ENCODE measurements around the gene CNTN4. TPM values are rescaled to one million over a fixed set of nuclear protein-coding genes. Genes with fewer than 3 reads are reported as not detected.

CNTN4 gene
- total RNA-seq, 1 donor from 2014 or later: 0.15 TPM

DNA sequence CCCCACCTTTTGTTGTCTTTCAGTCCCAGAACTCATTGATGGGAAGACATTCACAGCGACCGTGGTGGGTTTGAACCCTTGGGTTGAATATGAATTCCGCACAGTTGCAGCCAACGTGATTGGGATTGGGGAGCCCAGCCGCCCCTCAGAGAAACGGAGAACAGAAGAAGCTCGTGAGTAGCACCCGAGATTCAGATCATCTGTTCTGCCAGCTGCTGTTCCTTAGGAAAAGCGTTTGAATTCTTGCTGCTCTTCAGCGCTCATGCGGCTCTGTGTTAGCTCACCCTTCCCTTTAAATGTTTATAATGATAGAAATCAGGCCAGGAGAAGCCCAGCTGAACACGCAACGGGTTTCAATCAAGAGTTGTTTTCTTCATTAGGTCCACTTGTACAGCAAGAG lies 938.5 kb downstream of the CNTN4 start:
- DNase-seq (ENCODE audit: low read depth): no peak

DNA sequence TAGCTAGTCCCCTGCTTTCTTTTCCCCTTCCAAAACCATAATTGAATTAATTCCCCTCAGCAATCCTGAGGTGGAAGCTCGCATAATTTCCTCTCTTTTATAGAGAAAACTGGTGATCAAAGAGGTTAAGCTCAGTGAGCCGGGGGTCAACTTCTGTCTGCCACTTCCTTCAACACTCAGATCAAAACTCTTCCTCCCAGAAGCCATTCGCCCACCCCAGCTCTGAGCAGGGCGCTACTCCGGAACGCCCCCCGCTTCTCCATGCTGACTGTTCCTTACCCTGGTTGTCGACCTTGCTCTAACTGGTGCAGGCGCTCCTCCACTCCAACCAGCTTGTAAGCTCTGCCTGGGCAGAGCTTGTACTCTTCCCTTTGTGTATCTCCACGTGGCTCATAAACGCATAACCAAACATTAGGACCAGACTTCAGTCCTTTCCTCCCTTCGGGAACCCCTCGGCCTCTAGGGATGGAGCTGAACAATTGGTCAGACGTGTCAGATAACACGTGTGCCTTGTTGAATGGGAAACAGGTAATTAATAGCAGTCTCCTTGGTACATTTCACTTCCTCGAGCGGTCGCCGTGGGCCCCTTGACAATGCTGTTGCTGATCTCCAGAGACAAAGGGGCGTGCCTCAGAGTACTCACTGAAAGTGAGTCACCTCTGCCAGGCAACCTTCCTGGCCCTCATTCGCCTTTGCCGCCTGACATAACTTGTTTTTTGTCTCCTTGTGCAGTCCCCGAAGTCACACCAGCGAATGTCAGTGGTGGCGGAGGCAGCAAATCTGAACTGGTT lies 939.7 kb downstream of the CNTN4 start:
- peak; percentile 0 for DNase-seq (ENCODE audit: low read depth)

GRCh38 chr3:3053974-3054373 lies 955.3 kb downstream of the CNTN4 start:
- DNase-seq (ENCODE audit: low read depth): no peak

DNA sequence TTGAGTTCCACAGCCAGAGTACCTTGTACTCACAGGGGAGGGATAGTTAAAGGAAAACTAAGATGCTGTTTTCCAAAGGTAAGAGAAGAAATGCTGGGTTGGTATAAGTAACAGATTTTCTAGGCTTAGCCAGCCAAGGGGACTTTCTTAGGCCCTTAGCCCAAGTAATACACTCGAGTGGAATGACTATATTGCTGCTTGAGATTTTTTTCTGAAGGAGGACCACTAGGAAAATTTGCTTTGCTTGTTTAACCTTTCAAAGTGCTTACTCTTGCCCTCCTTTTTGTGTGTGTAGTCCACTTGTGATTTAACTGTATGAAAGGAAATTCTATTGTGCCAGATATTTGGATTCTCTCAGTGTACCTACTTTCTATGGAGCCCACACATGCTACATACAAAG lies 961.0 kb downstream of the CNTN4 start:
- no peak for DNase-seq (ENCODE audit: low read depth)

DNA sequence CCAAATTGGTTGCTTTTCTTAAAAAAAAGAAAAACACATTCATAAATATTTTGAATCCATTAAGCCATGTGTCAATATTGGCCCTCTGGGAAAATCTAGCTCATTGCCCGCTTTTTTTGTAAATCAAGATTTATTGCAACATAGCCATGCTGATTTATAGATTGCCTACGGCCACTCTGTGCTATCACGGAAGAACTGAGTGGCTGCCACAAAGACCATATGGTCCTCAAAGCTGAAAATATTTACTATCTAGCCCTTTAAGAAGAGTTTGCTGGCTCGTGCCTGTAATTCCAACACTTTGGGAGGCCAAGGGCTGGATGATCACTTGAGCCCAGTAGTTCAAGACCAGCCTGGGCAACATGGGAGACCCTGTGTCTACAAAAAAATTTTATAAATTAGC lies 965.6 kb downstream of the CNTN4 start:
- DNase-seq (ENCODE audit: low read depth): no peak

DNA sequence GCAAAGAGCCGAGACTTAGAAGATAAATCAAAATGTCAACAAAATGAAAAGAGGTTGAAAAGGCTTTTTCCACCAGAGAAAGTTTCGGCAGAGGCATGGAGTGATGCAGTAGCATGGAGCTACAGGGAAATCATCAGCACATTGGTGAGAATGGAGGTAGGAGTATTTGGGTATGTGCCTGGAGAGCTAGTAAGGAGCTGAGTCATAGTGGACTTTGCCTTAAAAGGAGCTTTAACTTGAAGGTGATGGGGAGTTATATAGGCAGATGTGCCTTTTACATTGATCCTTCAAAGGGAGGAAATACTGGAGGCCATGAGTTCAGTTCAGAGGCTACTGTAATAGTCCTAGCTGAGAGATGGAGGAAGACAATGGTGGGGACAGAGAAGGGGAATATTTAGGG lies 967.2 kb downstream of the CNTN4 start:
- DNase-seq (ENCODE audit: low read depth): no peak

- DNase-seq (ENCODE audit: low read depth): no peak
Observed at GRCh38 chr3:3066378-3066777, 967.7 kb downstream of the CNTN4 start.

- no peak for DNase-seq (ENCODE audit: low read depth)
Observed at GRCh38 chr3:3066910-3067309, 968.2 kb downstream of the CNTN4 start.

DNA sequence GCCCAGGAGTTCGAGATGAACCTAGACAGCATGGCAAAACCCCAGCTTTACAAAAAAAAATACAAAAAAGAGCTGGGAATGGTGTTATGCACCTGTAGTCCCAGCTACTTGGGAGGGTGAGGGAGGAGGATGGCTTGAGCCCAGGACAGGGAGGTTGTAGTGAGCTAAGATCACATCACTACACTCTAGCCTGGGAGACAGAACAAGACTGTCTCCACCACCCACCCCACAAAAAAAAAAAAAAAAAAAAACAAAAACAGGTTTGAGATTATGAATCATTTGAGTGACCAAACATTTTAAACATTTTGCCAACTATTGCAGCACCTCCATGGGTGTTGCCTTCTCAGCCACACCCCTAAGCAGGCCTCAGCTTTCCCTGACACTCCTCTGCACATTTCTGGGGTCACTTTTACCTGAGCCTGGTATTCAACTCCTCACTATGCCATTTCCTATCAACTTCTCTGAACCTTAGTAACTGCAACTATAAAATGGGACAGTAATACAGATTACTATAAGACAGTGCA lies 969.8 kb downstream of the CNTN4 start:
- DNase-seq (ENCODE audit: low read depth): no peak

DNA sequence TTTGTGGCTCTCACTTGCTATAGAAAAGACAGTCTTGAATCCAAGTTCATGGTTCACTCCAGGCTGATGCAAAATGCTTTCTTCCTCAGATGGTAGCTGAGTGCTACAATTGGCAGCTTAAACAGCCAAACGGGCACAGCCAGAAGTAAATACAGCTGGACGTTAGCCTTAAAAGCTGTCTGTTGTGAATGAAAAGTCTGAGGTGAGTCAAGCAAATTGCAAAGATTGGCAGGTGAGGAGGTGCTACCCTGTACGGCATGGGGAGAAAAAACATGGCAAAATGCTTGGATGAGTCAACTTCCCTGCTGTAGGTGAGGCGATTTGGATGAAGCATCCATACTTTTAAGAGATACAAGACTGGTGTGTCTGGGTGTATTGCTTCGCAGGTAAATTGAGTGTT lies 971.1 kb downstream of the CNTN4 start:
- DNase-seq (ENCODE audit: low read depth): no peak

- no peak for DNase-seq (ENCODE audit: low read depth)
Observed at GRCh38 chr3:3071136-3071535, 972.5 kb downstream of the CNTN4 start.

- DNase-seq (ENCODE audit: low read depth): no peak
Observed at GRCh38 chr3:3074551-3075257, 976.0 kb downstream of the CNTN4 start.

DNA sequence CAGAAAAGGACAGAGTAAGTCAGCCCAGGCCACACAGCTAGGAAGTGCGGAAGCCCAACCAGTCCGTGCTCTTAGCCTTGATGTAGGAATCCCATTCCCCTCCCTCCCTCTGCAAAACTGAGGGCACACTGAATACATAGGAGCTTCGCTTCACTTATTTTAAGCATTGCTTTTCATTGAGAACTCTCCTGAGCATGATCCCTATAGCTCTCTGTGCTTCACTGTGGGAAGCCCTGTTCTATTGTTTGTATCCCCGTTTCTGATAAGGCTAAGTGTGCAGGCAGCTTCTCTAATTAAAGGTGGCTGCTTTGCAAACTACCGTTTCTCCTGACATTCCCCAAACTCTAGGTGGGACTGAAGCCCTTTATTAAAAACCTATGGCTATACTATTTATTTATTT lies 981.6 kb downstream of the CNTN4 start:
- no peak for DNase-seq (ENCODE audit: low read depth)

DNA sequence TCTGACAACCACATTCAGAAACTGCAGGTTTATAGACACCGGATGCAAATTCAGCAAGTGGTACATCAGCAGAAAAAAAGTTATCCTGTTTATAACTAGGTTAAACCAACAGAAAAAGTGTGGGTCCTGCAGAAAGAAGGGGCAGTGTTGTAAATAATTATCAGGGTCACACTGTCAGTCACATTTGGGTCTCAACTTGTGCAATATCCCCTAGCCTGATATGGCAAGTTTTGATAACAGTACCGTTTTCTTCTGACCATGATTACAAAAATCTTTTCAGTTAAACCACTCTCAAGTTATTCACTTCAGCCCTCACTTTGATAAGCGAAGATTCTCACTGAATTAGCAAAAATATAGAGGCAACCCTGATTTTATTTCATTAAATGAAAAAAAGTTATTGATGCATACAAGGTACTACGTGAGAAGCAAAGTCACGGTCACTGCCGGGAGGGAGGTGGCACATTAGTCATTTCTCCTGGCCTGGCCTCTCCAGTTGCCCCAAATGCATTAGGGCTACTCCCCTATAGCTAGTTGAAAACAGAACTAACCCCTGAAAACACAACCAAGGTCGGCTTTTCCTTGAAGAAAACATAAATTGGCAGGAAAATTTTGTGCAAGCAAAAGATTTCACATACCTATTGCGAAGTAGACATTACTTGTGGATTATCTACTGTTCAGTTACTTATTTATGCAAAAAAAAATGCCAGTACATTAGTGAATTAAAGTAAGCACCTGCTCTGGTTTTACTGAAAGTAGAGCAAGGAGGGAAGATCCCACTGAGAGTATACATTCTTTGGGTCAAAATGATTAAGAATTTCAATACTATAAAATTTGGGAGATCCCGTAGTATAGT lies 982.9 kb downstream of the CNTN4 start:
- DNase-seq (ENCODE audit: low read depth): no peak

GRCh38 chr3:3082234-3082924 lies 983.7 kb downstream of the CNTN4 start:
- no peak for DNase-seq (ENCODE audit: low read depth)

- DNase-seq (ENCODE audit: low read depth): no peak
Observed at GRCh38 chr3:3084890-3085289, 986.2 kb downstream of the CNTN4 start.

DNA sequence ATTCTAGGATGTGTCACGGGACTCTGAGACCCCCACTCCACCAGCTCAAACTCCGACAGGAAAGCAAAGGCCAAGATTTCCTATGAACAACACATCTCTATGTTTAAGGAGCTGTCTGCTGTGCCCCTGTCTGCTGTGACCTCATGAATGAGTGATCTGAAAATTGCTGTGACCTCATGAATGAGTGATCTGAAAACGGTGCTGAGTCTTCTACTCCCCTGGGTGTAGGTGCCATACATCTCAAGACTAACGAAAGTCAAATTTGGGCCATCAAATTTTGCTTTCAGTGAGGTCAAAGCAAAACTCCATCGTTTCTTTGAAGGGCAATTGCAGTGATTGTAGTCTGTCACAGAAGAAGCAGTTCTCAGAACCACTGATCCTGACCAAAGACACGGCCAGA lies 987.1 kb downstream of the CNTN4 start:
- DNase-seq (ENCODE audit: low read depth): no peak

DNA sequence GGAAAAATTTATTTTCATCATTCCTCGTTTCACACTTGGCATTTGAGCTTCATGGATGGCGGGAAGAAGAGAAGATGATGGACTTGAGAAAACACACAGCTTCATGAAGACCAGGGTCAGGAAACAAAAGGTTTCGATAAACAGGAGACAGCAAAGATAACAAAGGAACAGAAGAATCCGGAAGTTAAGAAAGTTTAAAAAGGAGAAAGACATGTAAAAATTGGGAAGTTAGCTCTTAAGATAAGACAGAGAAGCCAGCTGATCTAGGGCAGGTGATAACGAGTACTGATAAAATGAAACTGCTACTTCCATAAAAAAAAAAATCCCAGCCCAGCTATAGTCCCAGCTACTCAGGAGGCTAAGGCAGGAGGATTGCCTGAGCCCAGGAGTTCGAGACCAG lies 987.6 kb downstream of the CNTN4 start:
- DNase-seq (ENCODE audit: low read depth): no peak

- DNase-seq (ENCODE audit: low read depth): no peak
Observed at GRCh38 chr3:3087279-3087678, 988.6 kb downstream of the CNTN4 start.

DNA sequence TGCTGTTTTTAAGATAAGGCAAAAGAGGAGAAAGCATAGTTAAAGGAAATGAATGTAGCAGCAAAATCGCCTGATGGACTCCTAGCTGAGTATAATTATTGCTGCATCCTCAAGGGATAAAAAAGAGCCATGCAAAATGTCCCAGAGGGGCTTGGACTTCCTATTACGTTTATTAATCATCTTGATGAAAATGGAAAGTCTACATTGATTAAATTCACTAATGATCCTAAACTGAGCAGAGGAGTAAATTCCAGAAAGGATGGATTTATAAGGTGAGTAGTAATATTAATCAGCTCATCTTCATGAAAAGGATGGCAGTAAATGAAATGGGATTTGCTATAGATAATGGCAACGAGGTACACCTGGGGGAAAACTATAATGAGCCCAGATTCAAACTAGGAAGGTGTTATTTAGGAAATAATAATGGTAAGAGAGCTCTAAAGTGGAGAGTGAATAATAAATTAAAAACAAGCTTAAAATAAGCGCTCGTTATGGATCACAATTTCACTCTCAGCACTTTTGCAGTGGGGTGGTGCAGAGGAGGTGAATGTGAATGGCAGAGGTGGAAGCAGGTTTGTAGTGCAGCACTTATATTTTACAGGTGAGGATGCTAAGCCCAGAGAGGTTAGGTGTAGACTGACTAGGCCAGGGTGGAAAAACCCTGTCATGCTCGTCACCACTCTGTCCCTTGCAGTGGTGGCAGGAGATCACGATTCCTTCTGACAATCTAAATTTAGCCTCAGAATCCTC lies 989.2 kb downstream of the CNTN4 start:
- DNase-seq (ENCODE audit: low read depth): no peak

- DNase-seq (ENCODE audit: low read depth): no peak
Observed at GRCh38 chr3:3089017-3089416, 990.4 kb downstream of the CNTN4 start.
